Naive thymus-derived CD4-positive, alpha-beta T cell (primary cell): ENCODE results near the gene TRABD2A. TPM values are rescaled to one million over a fixed set of nuclear protein-coding genes. Genes with fewer than 3 reads are reported as not detected.
A peak's percentile ranks its signal among the peaks of the same experiment; 100 is the strongest.
"Not testable (repeated sequence)": the region's sequence is repeated elsewhere in the genome, so short reads cannot be mapped to it uniquely, and the experiment has no call there.

Experiments used
- ATAC-seq: fragments of 150-1000 bp; cut with Tn5 transposase; 2 replicates; pipeline ENCODE4 v1.10.0; 2021; ENCODE audit warnings: mild to moderate bottlenecking, moderate library complexity
- CTCF ChIA-PET: fragments of 350-600 bp; sonication (Branson Sonifier 250); formaldehyde crosslinking; loops from one replicate; lab custom pipeline; 2021; ENCODE audit warnings: antibody characterized with exemption; lab: Charles Lee
- POLR2A ChIA-PET: fragments of 350-600 bp; sonication (Branson Sonifier 250); formaldehyde crosslinking; loops from one replicate; lab custom pipeline; 2021; ENCODE audit warnings: antibody characterized with exemption, inconsistent platforms; lab: Charles Lee
- DNase-seq, 9 donors: peaks; one replicate each; pipeline versions ENCODE4 v3.0.0 to v3.0.0-alpha.2; 2020 to 2022; ENCODE audit warnings: mixed read lengths in 1 of 9
- H3K27ac ChIP-seq: one replicate; pipeline ENCODE4 v1.7.0; 2013; ENCODE audit warnings: mild to moderate bottlenecking, low read depth, low read length, moderate library complexity
- H3K27me3 ChIP-seq, 2 donors: one replicate each; pipeline ENCODE4 v1.7.0; 2013; ENCODE audit warnings: low read length in 2 of 2, mild to moderate bottlenecking in 2 of 2, moderate library complexity in 2 of 2; ENCODE audit not compliant: control insufficient read depth in 2 of 2, insufficient read depth in 2 of 2
- H3K36me3 ChIP-seq, 3 experiments: 1 replicate in 2 of 3; 2 replicates in 1 of 3; pipeline ENCODE4 v1.7.0; 2013; ENCODE audit warnings: low read length in 3 of 3, mild to moderate bottlenecking in 3 of 3, moderate library complexity in 1 of 3; ENCODE audit not compliant: insufficient read depth in 3 of 3, control insufficient read depth in 2 of 3
- H3K4me1 ChIP-seq, 2 donors: one replicate each; pipeline ENCODE4 v1.7.0; 2013; ENCODE audit warnings: low read length in 2 of 2, mild to moderate bottlenecking in 2 of 2, moderate library complexity in 1 of 2; ENCODE audit not compliant: control insufficient read depth in 2 of 2, insufficient read depth in 2 of 2
- H3K4me3 ChIP-seq: 2 replicates; pipeline ENCODE4 v1.7.0; 2013; ENCODE audit warnings: mild to moderate bottlenecking, low read length
- H3K9me3 ChIP-seq, 3 experiments: 1 replicate in 2 of 3; 2 replicates in 1 of 3; pipeline ENCODE4 v1.7.0; 2013; ENCODE audit warnings: low read length in 3 of 3; ENCODE audit not compliant: control insufficient read depth in 2 of 3
- H3K27ac Mint-ChIP-seq, 9 donors: one replicate each; pipeline ENCODE4 v1.8.0; 2020 to 2022; ENCODE audit warnings: mixed read lengths in 9 of 9, mild to moderate bottlenecking in 8 of 9, moderate library complexity in 5 of 9, inconsistent platforms in 2 of 9
- H3K27me3 Mint-ChIP-seq, 5 donors: one replicate each; pipeline ENCODE4 v1.8.0; 2021 to 2022; ENCODE audit warnings: mixed read lengths in 5 of 5, mild to moderate bottlenecking in 1 of 5
- H3K36me3 Mint-ChIP-seq, 5 donors: one replicate each; pipeline ENCODE4 v1.8.0; 2020 to 2022; ENCODE audit warnings: mixed read lengths in 5 of 5, mild to moderate bottlenecking in 3 of 5, inconsistent platforms in 1 of 5
- H3K4me1 Mint-ChIP-seq, 7 donors: one replicate each; pipeline ENCODE4 v1.8.0; 2020 to 2022; ENCODE audit warnings: mixed read lengths in 7 of 7, mild to moderate bottlenecking in 3 of 7, inconsistent platforms in 1 of 7
- H3K4me3 Mint-ChIP-seq, 10 donors: one replicate each; pipeline ENCODE4 v1.8.0; 2020 to 2022; ENCODE audit warnings: mild to moderate bottlenecking in 10 of 10, mixed read lengths in 10 of 10, moderate library complexity in 6 of 10, inconsistent platforms in 2 of 10
- H3K9me3 Mint-ChIP-seq, 11 donors: one replicate each; pipeline ENCODE4 v1.8.0; 2020 to 2022; ENCODE audit warnings: mixed read lengths in 11 of 11, mild to moderate bottlenecking in 4 of 11, inconsistent platforms in 1 of 11, moderate library complexity in 1 of 11
- intact Hi-C, 2 donors: fragments of 100-400 bp; cut with micrococcal nuclease; formaldehyde crosslinking; loops; one replicate each; pipeline ENCODE4 v1.15.1; 2023
- polyA plus RNA-seq, 2 donors: library from polyadenylated mRNA; unstranded; fragments of 300-500 nt; fragmentation: Illumina TruSeq; gene quantifications; one replicate each; pipeline ENCODE4 v1.2.3, GENCODE V29; 2021
- total RNA-seq, 6 experiments: library from RNA in 5 of 6; stranded (reverse) in 5 of 6; gene quantifications; 1 replicate in 5 of 6; 2 replicates in 1 of 6; pipeline ENCODE4 v1.2.3 and lab custom pipeline; 2021 to 2026

TRABD2A gene
- total and polyA plus RNA-seq, 7 experiments from 2014 or later, result 75.0 to 288 (median 182) TPM

DNA sequence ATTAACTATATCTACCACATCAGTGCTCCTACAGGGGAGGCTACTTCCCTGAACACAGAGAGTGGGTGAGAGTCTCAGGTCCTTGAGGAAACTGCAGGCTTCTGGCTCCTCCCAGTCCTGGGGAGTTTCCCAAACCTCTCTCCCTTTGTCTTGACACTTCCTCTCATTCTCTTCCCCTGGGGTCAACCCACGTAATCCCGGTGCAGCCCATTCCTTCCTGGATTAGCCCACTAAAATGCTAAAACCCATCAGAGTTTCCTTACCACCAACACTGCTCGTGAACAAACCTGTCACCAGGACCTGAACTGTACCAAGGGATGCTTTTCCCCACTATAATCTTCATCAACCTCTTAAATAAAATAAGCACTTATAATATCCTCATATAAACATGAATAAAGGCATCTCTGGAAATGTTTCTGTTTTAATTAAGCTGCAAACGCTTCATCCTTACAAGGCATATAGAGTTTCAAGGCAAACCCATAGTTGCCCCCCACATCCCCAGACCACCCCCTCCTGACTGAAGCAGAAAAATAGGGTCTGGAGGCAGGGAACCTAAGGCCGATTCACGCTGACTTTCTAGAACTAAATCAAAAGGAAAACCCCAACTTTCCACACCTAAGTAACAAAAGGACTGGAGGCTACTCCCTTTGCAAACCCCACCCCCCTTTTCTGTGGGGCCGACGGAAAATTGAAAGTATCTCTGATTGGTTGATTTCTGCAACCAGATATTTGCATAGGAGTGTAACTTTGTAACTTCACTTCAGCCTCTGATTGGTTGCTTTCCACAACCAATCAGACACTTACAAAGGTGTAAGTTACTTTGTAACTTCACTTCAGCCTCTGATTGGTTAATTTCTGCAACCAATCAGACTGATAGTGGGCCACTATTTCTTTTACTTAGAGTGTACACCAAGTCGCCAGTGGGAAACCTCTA lies 43.6 kb upstream of the TRABD2A start:
- peaks cover 0 to 7% (median 0%) of the 10 kb centered on the region in 5 donors for H3K36me3 Mint-ChIP-seq
- Histone ChIP-seq H3K36me3 (no peaks in the 10 kb centered on the region), H3K4me3 (no peak overlapping the region), H3K4me1 (peaks cover 33 to 34% of the 10 kb centered on the region in 2 donors), H3K27me3 (no peaks in the 10 kb centered on the region), H3K9me3 (no peaks in the 10 kb centered on the region), H3K27ac (peak overlapping the region; percentile 70)
- H3K4me3 Mint-ChIP-seq, result peak overlapping the region; percentile 34 to 99 (median 94)
- peaks cover 0 to 4% (median 0%) of the 10 kb centered on the region in 11 donors for H3K9me3 Mint-ChIP-seq
- intact Hi-C loops, result loop anchor here (1.0 to 5.0 kb wide), 16 partner anchors 19 to 465 kb away; partner anchors contain the start of genes DNAH6 (in 2 of the 2), TMSB10 (in 2 of the 2) and SUCLG1 (in 1 of the 2)
- ChIA-PET CTCF (interaction anchor here (0.6 to 5.0 kb wide), 32 partner anchors 7 to 427 kb away, joined by 3 to 87 read pairs (median 11); partner anchors contain the start of genes TMSB10 and TRABD2A), POLR2A (interaction anchor here (0.6 to 13.2 kb wide), 22 partner anchors 7 to 438 kb away, joined by 3 to 495 read pairs (median 7); partner anchors contain the start of genes TGOLN2, TMSB10 and TRABD2A)
- peak; percentile 18 for ATAC-seq
- peak overlapping the region; percentile 87 to 100 (median 95) for H3K27ac Mint-ChIP-seq
- peaks cover 36 to 63% (median 53%) of the 10 kb centered on the region in 7 donors for H3K4me1 Mint-ChIP-seq
- DNase-seq, result peak in 8 of 9 donors; percentile 43 to 85 (median 69)
- no peaks in the 10 kb centered on the region for H3K27me3 Mint-ChIP-seq

- no peaks in the 10 kb centered on the region for H3K9me3 ChIP-seq
- Mint-ChIP-seq H3K4me1 (peaks cover 41 to 78% (median 66%) of the 10 kb centered on the region in 7 donors), H3K27ac (peak overlapping the region in 8 of 9 donors; percentile 30 to 96 (median 78)), H3K27me3 (no peaks in the 10 kb centered on the region), H3K4me3 (peak overlapping the region in 3 of 10 donors; percentile 8 to 56 (median 45)), H3K36me3 (peaks cover 0 to 10% (median 0%) of the 10 kb centered on the region in 5 donors), H3K9me3 (peaks cover 0 to 4% (median 0%) of the 10 kb centered on the region in 11 donors)
- POLR2A ChIA-PET, result interaction anchor here (0.7 to 13.2 kb wide), 5 partner anchors 10 to 671 kb away, joined by 3 to 495 read pairs (median 79); partner anchors contain the start of genes TMSB10 and TRABD2A
- intact Hi-C loops, result no loop called here
- DNase-seq (no peak), ATAC-seq (no peak)
- CTCF ChIA-PET, result interaction anchor here (1.0 to 5.0 kb wide), 3 partner anchors 10 to 41 kb away, joined by 3 to 87 read pairs (median 3); partner anchors contain the start of gene TMSB10
- no peak overlapping the region for H3K27ac ChIP-seq
- no peak overlapping the region for H3K4me3 ChIP-seq
- H3K4me1 ChIP-seq, result peaks cover 33 to 45% of the 10 kb centered on the region in 2 donors
- H3K27me3 ChIP-seq, result no peaks in the 10 kb centered on the region
- no peaks in the 10 kb centered on the region for H3K36me3 ChIP-seq
Measured at GRCh38 chr2:84923009-84923408, 42.1 kb upstream of the TRABD2A start.

DNA sequence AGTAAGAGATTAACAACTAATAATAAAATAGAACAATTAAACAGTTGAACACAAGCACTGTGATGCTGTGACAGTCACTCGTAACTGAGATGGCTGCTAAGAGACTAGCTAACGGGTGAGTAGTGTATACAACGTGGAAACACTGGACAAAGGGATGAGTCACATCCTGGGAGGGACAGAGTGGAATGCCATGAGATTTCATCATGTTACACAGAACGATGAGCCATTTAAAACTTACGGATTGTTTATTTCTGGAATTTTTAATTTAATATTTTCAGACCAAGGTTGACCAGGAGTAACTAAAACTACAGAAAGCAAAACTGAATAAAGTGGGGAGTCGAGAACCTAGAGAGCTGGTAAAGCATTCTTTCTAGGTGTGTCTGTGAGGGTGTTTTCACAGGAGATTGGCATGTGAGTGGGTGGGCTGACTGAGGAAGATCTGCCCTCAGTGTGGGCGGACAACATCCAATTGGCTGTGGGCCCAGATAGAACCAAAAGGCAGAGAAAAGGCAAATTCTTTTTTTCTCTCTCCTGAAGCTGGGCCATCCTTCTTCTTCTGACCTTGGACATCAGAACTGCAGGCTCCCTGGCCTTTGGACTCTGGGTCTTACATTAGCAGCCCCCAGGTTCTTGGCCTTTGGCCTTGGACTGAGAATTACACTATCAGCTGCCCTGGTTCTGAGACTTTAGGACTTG lies 39.1 kb upstream of the TRABD2A start:
- H3K36me3 Mint-ChIP-seq, result peaks cover 0 to 6% (median 0%) of the 10 kb centered on the region in 5 donors
- ChIA-PET CTCF (interaction anchor here (0.7 to 1.3 kb wide), 5 partner anchors 9 to 29 kb away, joined by 3 read pairs; no protein-coding TSS in a partner anchor), POLR2A (interaction anchor here (0.6 to 13.2 kb wide), 10 partner anchors 9 to 79 kb away, joined by 3 to 495 read pairs (median 5); partner anchors contain the start of genes TMSB10 and TRABD2A)
- peak overlapping the region; percentile 47 to 79 (median 70) for H3K4me3 Mint-ChIP-seq
- peaks cover 28 to 70% (median 53%) of the 10 kb centered on the region in 7 donors for H3K4me1 Mint-ChIP-seq
- H3K9me3 ChIP-seq, result no peaks in the 10 kb centered on the region
- peaks cover 0 to 4% (median 0%) of the 10 kb centered on the region in 11 donors for H3K9me3 Mint-ChIP-seq
- no peak overlapping the region for H3K4me3 ChIP-seq
- DNase-seq, result peak in 6 of 9 donors; percentile 26 to 59 (median 46)
- intact Hi-C loops, result loop anchor here in 1 of 2 donors (1.0 kb wide), 1 partner anchor 13 kb away; no protein-coding TSS in a partner anchor
- no peaks in the 10 kb centered on the region for H3K27me3 Mint-ChIP-seq
- no peaks in the 10 kb centered on the region for H3K36me3 ChIP-seq
- ATAC-seq, result peak; percentile 75
- peaks cover 0 to 3% of the 10 kb centered on the region in 2 donors for H3K27me3 ChIP-seq
- H3K4me1 ChIP-seq, result peaks cover 15 to 39% of the 10 kb centered on the region in 2 donors
- peak overlapping the region; percentile 85 to 97 (median 92) for H3K27ac Mint-ChIP-seq
- peak overlapping the region; percentile 62 for H3K27ac ChIP-seq

- intact Hi-C loops, result no loop called here
- Mint-ChIP-seq H3K9me3 (peaks cover 0 to 4% (median 0%) of the 10 kb centered on the region in 11 donors), H3K36me3 (peaks cover 0 to 4% (median 0%) of the 10 kb centered on the region in 5 donors), H3K4me1 (peaks cover 20 to 71% (median 50%) of the 10 kb centered on the region in 7 donors), H3K4me3 (peak overlapping the region in 8 of 10 donors; percentile 4 to 76 (median 25)), H3K27ac (peak overlapping the region in 8 of 9 donors; percentile 72 to 94 (median 89)), H3K27me3 (no peaks in the 10 kb centered on the region)
- Histone ChIP-seq H3K9me3 (no peaks in the 10 kb centered on the region), H3K4me3 (no peak overlapping the region), H3K27ac (peak overlapping the region; percentile 62), H3K27me3 (peaks cover 0 to 3% of the 10 kb centered on the region in 2 donors), H3K36me3 (no peaks in the 10 kb centered on the region), H3K4me1 (peaks cover 4 to 28% of the 10 kb centered on the region in 2 donors)
- CTCF ChIA-PET, result interaction anchor here (0.6 to 2.1 kb wide), 5 partner anchors 10 to 266 kb away, joined by 3 to 6 read pairs (median 4); no protein-coding TSS in a partner anchor
- DNase-seq, result peak in 1 of 9 donors; percentile 17
- ATAC-seq, result no peak
- POLR2A ChIA-PET, result interaction anchor here (1.1 to 13.2 kb wide), 7 partner anchors 8 to 77 kb away, joined by 3 to 495 read pairs (median 5); partner anchors contain the start of genes TMSB10 and TRABD2A
Measured at GRCh38 chr2:84918430-84918829, 37.5 kb upstream of the TRABD2A start.

DNA sequence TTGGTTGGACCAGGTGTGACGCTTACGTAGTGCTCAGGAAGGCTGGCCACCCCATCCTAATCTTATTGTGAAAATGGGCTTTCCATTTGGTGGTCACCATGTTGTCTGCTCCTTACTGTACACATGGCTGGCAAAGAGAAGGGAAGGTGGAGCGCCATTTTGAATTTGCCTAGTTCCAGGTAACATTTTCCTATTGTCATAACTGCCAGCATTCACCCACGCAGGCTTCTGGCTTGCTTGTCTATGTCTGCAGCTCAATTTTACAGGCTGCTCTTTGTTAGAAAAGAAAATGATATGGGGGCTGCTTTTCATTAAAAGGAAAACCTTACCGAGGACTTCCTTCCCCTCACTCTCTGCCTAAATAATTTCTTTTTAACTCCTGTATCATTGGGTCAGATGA lies 36.9 kb upstream of the TRABD2A start:
- H3K36me3 Mint-ChIP-seq, H3K9me3 Mint-ChIP-seq, H3K9me3 ChIP-seq, H3K27me3 ChIP-seq, intact Hi-C loops, ATAC-seq, H3K4me3 ChIP-seq, H3K36me3 ChIP-seq, H3K27me3 Mint-ChIP-seq: not testable (repeated sequence)
- peaks cover 4 to 28% of the 10 kb centered on the region in 2 donors for H3K4me1 ChIP-seq
- H3K4me1 Mint-ChIP-seq, result peaks cover 18 to 65% (median 45%) of the 10 kb centered on the region in 7 donors
- H3K4me3 Mint-ChIP-seq, result peak overlapping the region in 3 of 10 donors; percentile 4 to 76 (median 17)
- H3K27ac ChIP-seq, result peak overlapping the region; percentile 62
- peak in 1 of 9 donors; percentile 6 for DNase-seq
- POLR2A ChIA-PET, result interaction anchor here (1.1 to 13.2 kb wide), 6 partner anchors 8 to 52 kb away, joined by 4 to 495 read pairs (median 6); partner anchors contain the start of genes TMSB10 and TRABD2A
- CTCF ChIA-PET, result interaction anchor here (0.6 to 2.1 kb wide), 4 partner anchors 8 to 47 kb away, joined by 3 to 25 read pairs (median 6); no protein-coding TSS in a partner anchor
- H3K27ac Mint-ChIP-seq, result peak overlapping the region in 6 of 9 donors; percentile 84 to 94 (median 91)
